ENCODE results near the gene ROBO2. TPM values are rescaled to one million over a fixed set of nuclear protein-coding genes. Genes with fewer than 3 reads are reported as not detected.

The ROBO2 gene
- total RNA-seq, 2 donors from 2014 or later, result 2.5 to 2.9 TPM

DNA sequence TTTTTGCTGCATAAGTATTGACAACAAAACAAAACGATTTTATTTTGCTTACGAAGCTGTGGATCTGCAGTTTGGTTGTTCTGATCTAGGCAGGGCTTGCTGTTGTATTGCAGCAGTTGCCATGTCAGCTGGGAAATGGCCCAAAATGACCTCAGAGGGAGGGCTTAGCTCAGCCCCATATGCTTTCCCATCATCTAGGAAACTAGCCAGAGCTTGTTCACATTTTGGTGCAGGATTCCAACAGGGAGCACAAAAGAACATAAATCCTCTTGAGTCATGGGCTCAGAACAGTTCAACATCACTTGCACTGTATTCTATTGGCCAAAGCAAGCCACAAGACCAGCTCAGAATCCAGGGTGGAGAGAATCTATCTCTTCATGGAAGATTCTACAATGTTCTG, 42.2 kb upstream of the ROBO2 start:
- no peaks in the 10 kb centered on the region for H3K9me3 Mint-ChIP-seq
- no peak overlapping the region for H3K27ac Mint-ChIP-seq
- no peaks in the 10 kb centered on the region for H3K36me3 Mint-ChIP-seq (ENCODE audit: low read depth)
- peaks cover 6% of the 10 kb centered on the region for H3K4me1 Mint-ChIP-seq
- Histone ChIP-seq H3K9me3 (ENCODE audit: control insufficient read depth, low read length) (no peaks in the 10 kb centered on the region), H3K36me3 (ENCODE audit: control insufficient read depth, insufficient read depth, low read length) (no peaks in the 10 kb centered on the region), H3K9ac (ENCODE audit: extremely low read depth, low read length, poor library complexity, severe bottlenecking) (no peak overlapping the region), H3K27ac (ENCODE audit: low read depth, low read length) (no peak overlapping the region), H3K4me3 (ENCODE audit: low read length) (no peak overlapping the region), H3K27me3 (ENCODE audit: control insufficient read depth, insufficient read depth, low read length, poor library complexity, severe bottlenecking) (no peaks in the 10 kb centered on the region), H3K4me1 (ENCODE audit: control insufficient read depth, insufficient read depth, low read length) (no peaks in the 10 kb centered on the region)
- DNase-seq, result no peak
- no peak for TF ChIP-seq CTCF (conservative IDR thresholded peaks at IDR 0.05)
- H3K4me3 Mint-ChIP-seq, result no peak overlapping the region
- WGBS, 2 experiments (ENCODE audit: insufficient coverage in 1 of 2, insufficient read length in 1 of 2), result 93% methylated on average over 2 of the region's 2 CpGs; no CpG with 5 or more reads in 1 of the 2 experiments
- no peaks in the 10 kb centered on the region for H3K27me3 Mint-ChIP-seq (ENCODE audit: insufficient read depth)

- Histone ChIP-seq H3K4me1 (ENCODE audit: control insufficient read depth, insufficient read depth, low read length) (no peaks in the 10 kb centered on the region), H3K9me3 (ENCODE audit: control insufficient read depth, low read length) (no peaks in the 10 kb centered on the region), H3K4me3 (ENCODE audit: low read length) (no peak overlapping the region), H3K9ac (ENCODE audit: extremely low read depth, low read length, poor library complexity, severe bottlenecking) (no peak overlapping the region), H3K27me3 (ENCODE audit: control insufficient read depth, insufficient read depth, low read length, poor library complexity, severe bottlenecking) (no peaks in the 10 kb centered on the region), H3K36me3 (ENCODE audit: control insufficient read depth, insufficient read depth, low read length) (no peaks in the 10 kb centered on the region), H3K27ac (ENCODE audit: low read depth, low read length) (no peak overlapping the region)
- Mint-ChIP-seq H3K36me3 (ENCODE audit: low read depth) (no peaks in the 10 kb centered on the region), H3K4me1 (peaks cover 4% of the 10 kb centered on the region), H3K9me3 (no peaks in the 10 kb centered on the region), H3K27me3 (ENCODE audit: insufficient read depth) (no peaks in the 10 kb centered on the region), H3K4me3 (no peak overlapping the region), H3K27ac (no peak overlapping the region)
- TF ChIP-seq CTCF (conservative IDR thresholded peaks at IDR 0.05), result no peak
- 95 to 100% methylated on average over 1 to 3 of the region's 3 CpGs for WGBS, 2 experiments (ENCODE audit: insufficient coverage in 1 of 2, insufficient read length in 1 of 2)
- DNase-seq, result no peak
These were observed 41.3 kb upstream of the ROBO2 start for GRCh38 chr3:76998555-76998954.

DNA sequence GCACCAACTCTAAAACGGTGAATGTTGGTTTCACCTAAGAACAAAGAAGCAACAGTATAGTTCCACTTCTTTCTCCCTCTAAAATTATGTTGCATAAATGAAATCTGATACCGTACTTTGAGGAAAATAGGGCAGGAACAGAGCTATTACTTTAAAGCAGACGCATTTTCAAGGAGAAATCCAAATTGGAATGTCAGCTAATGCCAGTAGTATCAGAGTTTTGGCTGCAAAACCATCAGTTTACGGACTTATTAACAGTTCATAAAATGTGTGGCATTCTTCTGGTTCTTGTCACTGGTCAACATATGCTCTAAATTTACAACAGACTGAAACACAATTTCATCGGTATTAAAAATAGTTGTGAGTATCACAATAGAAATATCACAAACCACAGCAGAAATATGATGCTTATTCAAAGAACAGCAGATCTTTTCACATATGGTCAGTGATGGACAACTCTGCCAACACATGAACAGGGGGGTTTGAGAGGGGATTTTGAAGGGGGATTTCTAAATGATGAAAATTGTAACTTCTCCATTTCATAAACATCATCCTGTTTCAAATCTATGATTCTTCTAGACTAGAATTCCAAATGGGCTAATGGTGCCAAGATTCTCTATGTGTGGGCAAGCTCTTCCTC, 38.7 kb upstream of the ROBO2 start:
- no peak overlapping the region for H3K4me3 Mint-ChIP-seq

More for the DNA sequence above, 38.7 kb upstream of the ROBO2 start:
- no peaks in the 10 kb centered on the region for H3K4me1 ChIP-seq (ENCODE audit: control insufficient read depth, insufficient read depth, low read length)
- Mint-ChIP-seq H3K4me1 (peaks cover 3% of the 10 kb centered on the region), H3K36me3 (ENCODE audit: low read depth) (no peaks in the 10 kb centered on the region), H3K9me3 (no peaks in the 10 kb centered on the region), H3K27ac (no peak overlapping the region), H3K27me3 (ENCODE audit: insufficient read depth) (no peaks in the 10 kb centered on the region)
- H3K36me3 ChIP-seq (ENCODE audit: control insufficient read depth, insufficient read depth, low read length), result no peaks in the 10 kb centered on the region
- no peak overlapping the region for H3K4me3 ChIP-seq (ENCODE audit: low read length)
- H3K9ac ChIP-seq (ENCODE audit: extremely low read depth, low read length, poor library complexity, severe bottlenecking), result no peak overlapping the region
- 85 to 96% methylated on average over 3 to 5 of the region's 5 CpGs for WGBS, 2 experiments (ENCODE audit: insufficient coverage in 1 of 2, insufficient read length in 1 of 2)
- no peaks in the 10 kb centered on the region for H3K9me3 ChIP-seq (ENCODE audit: control insufficient read depth, low read length)
- no peak overlapping the region for H3K27ac ChIP-seq (ENCODE audit: low read depth, low read length)
- H3K27me3 ChIP-seq (ENCODE audit: control insufficient read depth, insufficient read depth, low read length, poor library complexity, severe bottlenecking), result no peaks in the 10 kb centered on the region
- no peak for DNase-seq
- no peak for TF ChIP-seq CTCF (conservative IDR thresholded peaks at IDR 0.05)
